Jurkat, Clone E6-1 (cell line): ENCODE measurements around the gene PALD1.

Experiments used
- DNase-seq: peaks from one replicate; pipeline ENCODE4 v3.0.0-alpha.2; 2011; ENCODE audit warnings: low read depth, low spot score
- H3K4me3 ChIP-seq: 2 replicates; pipeline ENCODE4 v1.5.1; 2011; ENCODE audit warnings: mild to moderate bottlenecking, low read length, control low read depth, moderate library complexity

Gene PALD1

DNA sequence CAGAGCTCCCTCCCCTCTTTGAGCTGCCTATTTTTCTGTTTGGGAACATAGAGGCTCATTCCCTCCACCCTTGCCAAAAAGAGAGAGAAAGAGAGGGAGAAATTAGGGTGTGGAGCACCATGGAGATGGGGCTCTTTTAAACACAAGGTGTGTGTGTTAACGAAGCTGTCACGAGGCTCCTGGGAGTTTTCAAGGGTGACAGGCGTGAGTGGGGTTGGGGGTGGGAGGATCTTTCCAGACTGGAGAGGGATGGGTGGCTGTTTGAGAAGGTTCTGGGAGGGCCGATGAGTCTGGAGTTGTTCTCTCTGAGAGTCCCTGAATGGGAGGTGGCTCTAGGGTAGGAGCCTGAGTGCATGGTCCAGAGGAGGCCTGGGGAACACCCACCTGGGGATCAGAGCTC is 45.0 kb downstream of the PALD1 start:
- no peak overlapping the region for H3K4me3 ChIP-seq
- no peak for DNase-seq

DNA sequence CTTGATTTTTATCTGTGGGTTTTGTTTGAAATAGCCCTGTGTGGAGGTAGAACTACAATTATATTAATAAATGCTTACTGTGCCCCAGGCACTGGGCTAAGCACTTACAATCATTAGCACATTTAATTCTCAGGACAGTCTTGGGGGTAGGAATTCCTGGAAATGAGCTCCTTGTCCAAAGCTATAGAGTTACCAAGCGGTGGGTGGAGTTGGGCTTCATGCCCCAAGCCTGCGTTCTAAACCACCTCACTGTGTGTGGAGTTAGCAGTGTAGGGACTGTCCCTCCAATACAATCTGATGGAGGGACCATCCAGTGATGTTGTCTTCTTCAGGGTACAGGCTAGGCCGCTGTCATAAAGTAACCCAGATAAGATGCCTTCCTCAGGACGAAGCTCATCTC is 49.7 kb downstream of the PALD1 start:
- H3K4me3 ChIP-seq = no peak overlapping the region
- DNase-seq = no peak

DNA sequence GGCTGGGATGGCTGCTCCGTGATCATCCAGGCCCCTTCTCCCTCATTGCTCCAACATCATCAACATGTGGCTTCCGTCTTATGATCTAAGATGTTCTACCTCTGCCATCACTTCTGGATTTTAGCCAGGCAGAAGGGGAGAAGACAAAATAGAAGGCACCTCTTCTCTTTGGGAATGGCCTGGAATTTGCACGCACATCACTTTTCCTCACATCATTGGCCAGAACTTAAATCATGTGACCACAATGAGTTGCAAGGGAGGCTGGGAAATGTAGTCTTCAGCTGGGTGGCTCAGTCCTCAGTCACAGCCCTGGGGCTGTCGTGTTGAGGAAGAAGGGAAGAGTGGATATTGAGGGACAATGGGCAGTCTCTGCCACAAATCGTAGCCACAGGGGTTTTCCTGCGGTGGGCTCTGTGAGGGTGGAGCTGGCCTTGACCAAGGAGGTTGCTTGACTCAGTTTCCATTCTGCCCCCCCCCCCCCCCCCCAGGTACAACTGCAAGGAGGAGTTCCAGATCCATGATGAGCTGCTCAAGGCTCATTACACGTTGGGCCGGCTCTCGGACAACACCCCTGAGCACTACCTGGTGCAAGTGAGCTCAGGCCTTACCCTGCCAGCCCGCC is 50.3 kb downstream of the PALD1 start:
- no peak for DNase-seq
- no peak overlapping the region for H3K4me3 ChIP-seq

DNA sequence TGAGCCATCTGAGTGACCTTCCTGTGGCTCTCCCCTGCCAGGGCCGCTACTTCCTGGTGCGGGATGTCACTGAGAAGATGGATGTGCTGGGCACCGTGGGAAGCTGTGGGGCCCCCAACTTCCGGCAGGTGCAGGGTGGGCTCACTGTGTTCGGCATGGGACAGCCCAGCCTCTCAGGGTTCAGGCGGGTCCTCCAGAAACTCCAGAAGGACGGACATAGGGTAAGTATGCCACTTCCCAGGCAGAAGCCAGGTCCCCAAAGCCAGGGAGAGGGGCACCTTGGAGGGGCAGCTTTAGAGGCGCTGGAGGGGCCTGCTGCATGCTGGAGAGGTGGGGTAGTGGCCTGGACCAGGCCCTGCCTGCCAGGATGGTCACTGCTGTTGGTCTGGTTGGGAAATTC is 51.3 kb downstream of the PALD1 start:
- DNase-seq = no peak
- H3K4me3 ChIP-seq = no peak overlapping the region

DNA sequence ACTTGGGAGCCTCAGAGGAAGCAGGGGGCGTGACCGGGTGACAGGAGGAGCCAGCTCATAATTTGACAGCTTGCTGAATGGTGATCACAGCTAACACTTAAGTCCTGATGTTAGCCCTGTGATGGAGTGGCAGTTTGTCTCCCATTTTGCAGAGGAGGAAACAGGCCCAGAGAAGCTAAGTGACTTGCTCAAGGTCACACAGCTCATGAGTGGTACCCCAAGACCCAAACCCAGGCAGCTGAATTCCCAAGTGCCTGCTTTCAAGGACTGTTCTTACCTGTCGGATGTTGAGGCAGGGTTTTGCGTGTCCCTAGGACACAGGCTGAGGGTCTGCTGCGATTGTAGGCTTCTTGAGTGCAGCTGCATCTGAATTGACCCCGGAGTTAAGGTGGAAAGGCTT is 51.7 kb downstream of the PALD1 start:
- DNase-seq = no peak
- no peak overlapping the region for H3K4me3 ChIP-seq

DNA sequence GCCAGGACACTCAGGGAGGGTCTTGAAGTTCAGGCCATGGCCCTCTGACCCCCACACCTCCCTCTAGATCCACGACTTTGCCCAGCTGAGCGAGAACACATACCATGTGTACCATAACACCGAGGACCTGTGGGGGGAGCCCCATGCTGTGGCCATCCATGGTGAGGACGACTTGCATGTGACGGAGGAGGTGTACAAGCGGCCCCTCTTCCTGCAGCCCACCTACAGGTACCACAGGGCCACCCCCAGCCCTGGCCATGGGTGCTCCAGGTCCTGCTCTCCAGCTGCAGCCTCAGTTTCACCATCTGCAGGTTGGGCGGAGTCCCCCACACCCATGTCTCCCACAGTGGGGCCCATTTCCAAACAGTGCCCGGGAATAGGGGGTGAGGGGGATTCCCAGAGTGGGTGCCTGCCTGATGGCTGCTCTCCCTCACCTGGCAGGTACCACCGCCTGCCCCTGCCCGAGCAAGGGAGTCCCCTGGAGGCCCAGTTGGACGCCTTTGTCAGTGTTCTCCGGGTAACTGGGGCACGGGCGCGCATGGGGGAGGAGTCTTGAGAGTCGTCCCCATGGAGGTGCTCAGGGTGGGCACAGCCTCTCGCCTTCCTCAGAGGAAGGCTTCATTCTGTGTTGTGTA is 54.1 kb downstream of the PALD1 start:
- DNase-seq = no peak

DNA sequence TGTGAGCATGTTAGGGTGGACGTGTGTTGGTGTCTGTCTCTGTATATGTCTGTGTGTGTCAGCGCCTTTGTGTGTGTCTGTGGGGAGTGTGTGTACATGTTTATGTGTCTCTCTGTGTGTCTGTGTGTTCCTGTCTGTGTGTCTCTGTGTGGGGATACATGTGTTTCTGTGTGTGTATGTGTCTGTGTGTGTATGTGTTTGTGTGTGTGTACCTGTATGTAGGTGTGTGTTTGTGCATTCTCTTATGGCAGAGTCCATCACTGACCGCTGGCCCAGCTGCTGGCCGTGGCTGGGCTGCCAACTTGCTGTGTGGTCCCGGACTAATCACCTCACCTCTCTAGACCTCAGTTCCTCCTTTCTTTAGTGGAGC is 54.6 kb downstream of the PALD1 start:
- no peak overlapping the region for H3K4me3 ChIP-seq
- no peak for DNase-seq

More for the DNA sequence above, 54.1 kb downstream of the PALD1 start:
- H3K4me3 ChIP-seq = no peak overlapping the region

DNA sequence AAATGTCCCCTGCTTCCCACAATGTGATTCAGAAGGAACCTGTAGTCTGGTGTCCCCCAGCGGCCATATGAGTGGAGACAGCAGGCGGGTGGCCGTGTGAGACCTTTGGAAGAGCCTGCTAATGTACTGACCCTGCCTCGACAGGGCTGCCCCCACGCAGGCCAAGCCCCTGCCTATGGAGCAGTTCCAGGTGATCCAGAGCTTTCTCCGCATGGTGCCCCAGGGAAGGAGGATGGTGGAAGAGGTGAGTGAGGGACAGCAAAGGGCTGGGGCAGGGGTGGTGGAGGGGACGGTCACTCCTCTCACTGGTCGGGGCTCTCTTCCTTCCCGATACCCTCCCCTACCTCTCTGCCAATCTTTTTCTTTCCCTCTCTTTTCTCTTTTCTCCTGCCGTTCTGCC is 55.7 kb downstream of the PALD1 start:
- H3K4me3 ChIP-seq = no peak overlapping the region
- DNase-seq = no peak

DNA sequence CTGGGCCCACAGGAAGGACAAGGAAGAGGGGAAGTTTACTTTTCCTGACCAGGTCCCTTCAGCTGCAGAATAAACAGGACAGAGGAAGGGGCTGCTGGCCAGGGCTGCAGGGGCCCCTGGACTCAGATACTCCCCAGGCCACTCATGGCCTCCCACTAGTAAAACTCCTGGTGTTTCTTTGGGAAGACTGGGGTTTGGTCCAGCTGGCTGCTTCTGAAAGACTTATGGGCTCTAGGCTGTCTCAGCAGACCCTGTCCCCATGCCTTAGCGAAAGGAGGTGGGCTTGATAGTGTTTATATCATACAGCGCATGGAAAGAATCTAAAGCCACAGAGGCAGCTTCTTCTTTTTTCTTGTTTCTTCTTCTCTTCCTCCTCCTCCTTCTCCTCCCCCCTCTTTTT is 56.4 kb downstream of the PALD1 start:
- no peak for DNase-seq
- H3K4me3 ChIP-seq = no peak overlapping the region

DNA sequence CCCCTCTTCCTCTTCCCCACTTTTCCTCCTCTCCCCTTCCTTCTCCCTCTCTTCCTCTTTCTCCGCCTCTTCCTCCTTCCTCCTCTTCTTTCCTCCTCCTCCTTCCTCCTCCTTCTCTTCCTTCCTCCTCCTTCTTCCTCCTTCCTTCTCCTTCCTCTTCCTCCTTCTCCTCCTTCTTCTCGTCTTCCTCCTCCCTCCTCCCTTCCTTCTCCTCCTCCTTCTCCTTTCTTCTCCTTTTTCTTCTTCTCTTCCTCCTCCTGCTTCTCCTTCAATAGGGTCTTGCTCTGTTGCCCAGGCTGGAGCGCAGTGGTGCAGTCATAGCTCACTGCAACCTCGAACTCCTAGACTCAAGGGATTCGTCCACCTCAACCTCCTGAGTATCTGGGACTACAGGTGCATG is 56.9 kb downstream of the PALD1 start:
- no peak for DNase-seq
- no peak overlapping the region for H3K4me3 ChIP-seq

DNA sequence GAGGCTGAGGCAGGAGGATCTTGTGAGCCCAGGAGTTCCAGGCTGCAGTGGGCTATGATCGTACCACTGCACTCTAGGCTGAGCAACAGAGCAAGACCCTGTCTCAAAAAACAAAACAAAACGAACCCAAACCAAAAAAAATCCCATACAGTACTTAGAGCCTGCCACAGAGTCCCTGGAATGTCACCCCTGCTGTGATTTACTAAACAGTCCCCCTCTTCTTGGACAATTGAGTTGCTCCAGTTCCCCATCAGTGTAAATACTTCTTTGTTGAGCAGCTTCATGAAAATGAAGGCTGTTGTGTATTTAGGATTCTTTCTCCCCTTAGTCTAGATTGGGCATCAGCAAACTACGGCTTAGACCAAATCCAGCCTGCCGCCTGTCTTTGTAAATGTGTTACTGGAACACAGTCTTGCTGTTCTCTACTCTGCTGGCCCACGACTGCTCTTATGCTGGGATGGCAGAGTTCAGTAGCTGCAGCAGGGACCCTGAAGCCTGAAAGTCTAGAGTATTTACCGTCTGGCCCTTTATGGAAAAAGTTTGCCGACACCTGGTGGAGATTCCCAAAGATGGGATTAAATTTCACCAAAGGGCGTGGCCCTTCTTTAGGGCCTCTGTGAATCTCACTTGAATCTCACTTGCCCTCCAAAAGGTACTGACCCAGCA is 57.8 kb downstream of the PALD1 start:
- DNase-seq = no peak
- H3K4me3 ChIP-seq = no peak overlapping the region

DNA sequence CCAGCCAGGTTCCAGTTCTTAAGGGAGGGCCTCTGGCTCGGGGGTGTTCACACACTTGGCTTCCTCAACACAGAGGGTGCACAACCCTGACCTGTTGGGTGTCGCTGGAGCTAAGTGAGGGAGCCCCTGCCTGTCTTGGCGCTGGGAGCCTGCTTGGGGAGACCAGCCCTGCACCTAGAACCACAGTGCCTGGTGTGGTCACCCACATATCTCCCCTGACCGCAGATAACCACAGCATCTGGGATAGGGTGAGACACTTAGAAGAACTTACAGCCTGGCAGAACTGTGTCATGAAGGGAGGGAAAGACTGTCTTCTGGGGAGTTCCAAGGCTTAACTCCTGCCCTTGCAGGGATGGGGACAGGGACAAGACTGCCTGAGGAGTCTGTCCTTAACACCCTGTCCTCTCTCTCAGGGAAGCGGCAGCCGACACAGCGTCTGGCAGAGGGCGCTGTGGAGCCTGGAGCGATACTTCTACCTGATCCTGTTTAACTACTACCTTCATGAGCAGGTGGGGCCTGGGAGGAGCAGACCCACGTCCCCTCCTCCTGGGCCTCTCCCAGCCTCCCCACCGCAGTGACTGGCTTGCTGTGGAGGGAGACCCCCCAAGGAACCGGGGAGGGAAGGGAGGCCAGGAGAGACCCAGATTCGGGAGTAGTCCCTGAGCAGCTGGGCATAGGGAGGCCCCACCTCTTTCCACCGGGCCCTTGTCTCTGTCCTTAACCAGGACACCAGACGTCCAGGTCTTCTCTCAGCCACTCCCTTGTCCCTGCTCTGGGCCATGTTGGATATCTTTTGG is 59.0 kb downstream of the PALD1 start:
- H3K4me3 ChIP-seq = no peak overlapping the region
- no peak for DNase-seq

DNA sequence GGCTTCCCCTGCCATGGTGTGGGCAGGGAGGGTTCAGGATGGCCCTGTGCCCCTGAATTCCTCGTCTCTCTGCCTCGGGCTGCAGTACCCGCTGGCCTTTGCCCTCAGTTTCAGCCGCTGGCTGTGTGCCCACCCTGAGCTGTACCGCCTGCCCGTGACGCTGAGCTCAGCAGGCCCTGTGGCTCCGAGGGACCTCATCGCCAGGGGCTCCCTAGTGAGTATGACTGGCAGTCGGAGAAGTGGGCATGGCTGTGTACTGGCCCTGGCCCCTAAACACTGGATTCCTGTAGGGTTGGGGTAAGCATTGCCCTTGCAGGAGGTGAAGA is 59.6 kb downstream of the PALD1 start:
- no peak overlapping the region for H3K4me3 ChIP-seq
- no peak for DNase-seq

DNA sequence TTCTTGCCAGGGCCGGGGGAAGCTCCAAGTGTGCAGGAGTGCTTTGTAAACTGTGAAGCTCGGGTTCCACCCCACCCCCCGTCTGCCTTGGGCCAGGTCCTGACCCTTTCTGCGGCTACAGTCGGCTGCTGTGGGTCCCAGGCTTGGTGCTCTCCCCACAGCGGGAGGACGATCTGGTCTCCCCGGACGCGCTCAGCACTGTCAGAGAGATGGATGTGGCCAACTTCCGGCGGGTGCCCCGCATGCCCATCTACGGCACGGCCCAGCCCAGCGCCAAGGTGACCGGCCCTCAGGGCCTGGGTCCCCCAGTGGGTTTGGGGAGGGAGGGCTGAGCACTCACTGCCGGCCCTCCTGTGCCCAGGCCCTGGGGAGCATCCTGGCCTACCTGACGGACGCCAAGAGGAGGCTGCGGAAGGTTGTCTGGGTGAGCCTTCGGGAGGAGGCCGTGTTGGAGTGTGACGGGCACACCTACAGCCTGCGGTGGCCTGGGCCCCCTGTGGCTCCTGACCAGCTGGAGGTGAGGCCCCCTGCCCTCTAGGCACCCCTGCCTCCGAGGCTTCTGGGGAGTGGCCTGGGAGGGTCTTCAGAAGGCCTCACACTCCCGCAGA is 60.3 kb downstream of the PALD1 start:
- no peak overlapping the region for H3K4me3 ChIP-seq
- no peak for DNase-seq

DNA sequence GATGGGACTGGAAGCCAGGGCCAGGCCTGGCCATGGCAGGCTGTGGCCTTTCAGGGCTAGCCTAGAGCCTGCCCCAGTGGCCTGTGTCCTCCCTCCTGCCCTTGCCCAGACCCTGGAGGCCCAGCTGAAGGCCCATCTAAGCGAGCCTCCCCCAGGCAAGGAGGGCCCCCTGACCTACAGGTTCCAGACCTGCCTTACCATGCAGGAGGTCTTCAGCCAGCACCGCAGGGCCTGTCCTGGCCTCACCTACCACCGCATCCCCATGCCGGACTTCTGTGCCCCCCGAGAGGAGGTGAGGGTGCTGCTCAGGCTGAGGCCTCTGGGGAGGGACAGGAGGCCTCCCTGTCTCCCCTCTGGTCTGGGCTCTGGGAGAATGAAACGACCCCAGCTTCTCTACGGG is 60.9 kb downstream of the PALD1 start:
- DNase-seq = no peak
- H3K4me3 ChIP-seq = no peak overlapping the region

DNA sequence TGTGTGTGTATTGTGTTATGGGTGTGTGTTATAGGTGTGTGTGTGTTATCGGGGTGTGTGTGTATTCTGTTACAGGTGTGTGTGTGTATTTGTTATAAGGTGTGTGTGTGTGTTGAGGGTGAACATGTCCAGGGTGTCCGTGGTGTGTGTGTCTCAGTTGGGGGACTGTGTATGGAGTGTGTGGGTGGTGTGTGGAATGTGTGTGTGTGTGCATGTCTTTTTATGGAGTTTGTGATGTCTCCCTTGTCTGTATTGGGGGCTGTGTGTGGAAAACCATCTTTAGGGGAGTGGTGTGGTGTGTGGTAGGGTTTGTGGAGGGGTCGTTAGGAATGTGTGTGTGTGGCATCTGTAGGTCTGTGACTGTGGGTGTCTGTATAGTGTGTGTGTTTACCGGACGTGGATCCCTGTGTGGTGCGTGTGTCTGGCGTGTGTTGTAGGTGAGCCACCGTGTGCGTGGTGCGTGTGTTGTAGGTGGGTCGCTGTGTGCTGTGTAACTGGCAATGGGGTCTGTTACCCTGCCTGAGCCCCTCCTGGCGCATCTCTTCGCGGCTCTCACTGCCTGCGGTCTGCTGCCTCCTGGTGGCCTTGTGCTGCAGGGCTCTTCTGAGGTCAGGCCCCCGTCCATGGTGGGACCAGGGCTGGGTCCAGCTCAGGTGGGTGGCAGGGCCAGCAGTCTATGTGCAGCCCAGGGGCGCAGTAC is 61.7 kb downstream of the PALD1 start:
- DNase-seq = no peak
- H3K4me3 ChIP-seq = no peak overlapping the region

DNA sequence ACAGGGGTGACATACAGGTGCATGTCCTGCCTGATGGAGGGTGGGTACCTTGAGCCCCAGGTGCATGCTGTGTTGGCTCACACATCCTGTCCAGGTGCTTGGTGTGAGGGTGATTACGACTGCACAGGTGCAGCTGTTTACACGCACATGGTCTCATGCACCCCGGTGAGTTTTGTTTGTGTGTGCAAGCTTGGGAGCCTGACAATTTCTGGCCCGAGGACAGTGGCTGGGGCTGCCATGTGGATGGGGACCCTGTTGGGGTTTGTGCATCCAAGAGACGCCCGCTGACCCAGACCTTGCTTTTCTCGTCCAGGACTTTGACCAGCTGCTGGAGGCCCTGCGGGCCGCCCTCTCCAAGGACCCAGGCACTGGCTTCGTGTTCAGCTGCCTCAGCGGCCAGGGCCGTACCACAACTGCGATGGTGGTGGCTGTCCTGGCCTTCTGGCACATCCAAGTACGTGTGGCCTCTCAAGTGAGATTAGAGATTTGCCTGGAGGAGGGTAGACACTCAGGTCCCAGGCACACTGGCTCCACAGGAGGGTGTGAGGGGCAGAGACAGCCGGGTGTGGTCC is 62.3 kb downstream of the PALD1 start:
- DNase-seq = no peak

DNA sequence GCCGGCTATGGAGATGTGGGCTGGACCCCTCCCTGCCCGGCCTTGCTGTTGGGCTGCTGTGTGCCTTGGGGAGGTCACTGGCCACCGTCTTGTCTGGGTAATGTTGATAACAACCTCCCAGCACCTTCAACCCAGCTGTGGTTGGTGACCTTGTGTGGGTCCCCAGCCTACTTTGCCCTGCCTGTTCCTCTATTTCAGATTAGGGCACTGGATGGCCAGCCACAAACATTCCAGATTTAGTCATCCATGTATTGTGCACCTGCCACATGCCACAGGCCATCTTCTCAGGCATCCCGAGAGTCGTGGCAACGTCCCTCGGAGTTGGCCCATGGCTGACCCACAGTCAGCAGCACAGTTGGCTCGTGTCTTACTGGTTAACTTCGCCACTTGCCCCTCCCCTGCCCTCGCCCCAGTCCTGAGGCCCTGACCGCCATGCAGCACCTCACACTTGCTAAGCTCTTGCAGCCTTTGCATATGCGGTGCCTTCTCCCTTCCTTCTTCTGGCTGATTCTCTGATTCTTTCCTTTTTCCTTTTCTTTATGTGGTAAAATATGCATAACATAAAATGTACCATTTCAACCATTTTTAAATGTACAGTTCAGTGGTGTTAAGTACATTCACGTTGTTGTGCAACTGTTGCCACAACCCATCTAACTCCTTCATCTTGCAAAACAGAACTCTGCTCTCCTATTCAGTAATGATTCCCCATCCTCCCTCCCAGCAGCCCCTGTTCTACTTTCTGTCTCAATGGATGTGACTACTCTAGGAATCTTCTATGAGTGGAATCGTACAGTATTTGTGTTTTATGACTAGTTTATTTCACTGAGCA is 63.4 kb downstream of the PALD1 start:
- DNase-seq = no peak
- H3K4me3 ChIP-seq = no peak overlapping the region

More for the DNA sequence above, 62.3 kb downstream of the PALD1 start:
- H3K4me3 ChIP-seq = no peak overlapping the region
